HepG2 (cell line): ENCODE results near the gene ELF2. TPM values are rescaled to one million over a fixed set of nuclear protein-coding genes. Genes with fewer than 3 reads are reported as not detected.

Experiments
- ARID2 ChIP-seq: sonication (generic); formaldehyde crosslinking; IDR thresholded peaks from 2 replicates; pipeline ENCODE4 v1.8.1; 2022; ENCODE audit warnings: mild to moderate bottlenecking, missing genetic modification reagents, borderline replicate concordance
- CCDC6 ChIP-seq: sonication (generic); formaldehyde crosslinking; IDR thresholded peaks from 2 replicates; pipeline ENCODE4 v1.8.1; 2022; ENCODE audit warnings: mild to moderate bottlenecking, missing genetic modification reagents, moderate library complexity
- ERF ChIP-seq: IDR thresholded peaks from 2 replicates; pipeline ENCODE4 v1.6.1; 2018; ENCODE audit warnings: missing biosample characterization, missing genetic modification reagents
- ETV5 ChIP-seq: IDR thresholded peaks from 2 replicates; pipeline ENCODE4 v1.6.1; 2018; ENCODE audit warnings: missing biosample characterization, missing genetic modification reagents, inconsistent platforms, borderline replicate concordance
- FOXK1 ChIP-seq: sonication (generic); formaldehyde crosslinking; IDR thresholded peaks from 2 replicates; pipeline ENCODE4 v1.4.0; 2020; ENCODE audit warnings: low read depth, missing genetic modification reagents, borderline replicate concordance
- HMGA1 ChIP-seq: sonication (generic); formaldehyde crosslinking; conservative IDR thresholded peaks from 2 replicates; pipeline ENCODE4 v1.4.0; 2020; ENCODE audit warnings: missing genetic modification reagents
- NCOA2 ChIP-seq: sonication (generic); formaldehyde crosslinking; IDR thresholded peaks from 2 replicates; pipeline ENCODE4 v1.8.0; 2022; ENCODE audit warnings: inconsistent platforms
- PPARG ChIP-seq: conservative IDR thresholded peaks from 2 replicates; pipeline ENCODE4 v1.6.1; 2016; ENCODE audit warnings: missing biosample characterization, missing genetic modification reagents
- RXRB ChIP-seq: IDR thresholded peaks from 2 replicates; pipeline ENCODE4 v1.6.1; 2016; ENCODE audit warnings: borderline replicate concordance, missing genetic modification reagents, missing compliant biosample characterization
- SALL1 ChIP-seq: sonication (generic); formaldehyde crosslinking; IDR thresholded peaks from 2 replicates; pipeline ENCODE4 v1.8.0; 2022; ENCODE audit warnings: mild to moderate bottlenecking, missing genetic modification reagents
- SRF ChIP-seq: IDR thresholded peaks from 2 replicates; pipeline ENCODE4 v1.6.1; 2011; ENCODE audit warnings: mild to moderate bottlenecking, low read depth, low read length, moderate library complexity
- SRSF9 ChIP-seq: fragments of 200-400 bp; formaldehyde crosslinking; IDR thresholded peaks from 2 replicates; pipeline ENCODE4 v1.6.1; 2018; ENCODE audit warnings: borderline replicate concordance, mild to moderate bottlenecking, low read depth, low read length; ENCODE audit not compliant: insufficient read depth, poor library complexity, severe bottlenecking
- ZMYM4 ChIP-seq: sonication (generic); formaldehyde crosslinking; IDR thresholded peaks from 2 replicates; pipeline ENCODE4 v1.8.1; 2023; ENCODE audit warnings: mild to moderate bottlenecking, missing genetic modification reagents
- ZNF10 ChIP-seq: sonication (generic); formaldehyde crosslinking; IDR thresholded peaks from 2 replicates; pipeline ENCODE4 v1.4.0; 2020; ENCODE audit warnings: mild to moderate bottlenecking, low read depth, missing genetic modification reagents, borderline replicate concordance
- ZNF224 ChIP-seq: sonication (generic); formaldehyde crosslinking; IDR thresholded peaks from 2 replicates; pipeline ENCODE4 v1.5.0; 2020; ENCODE audit warnings: mild to moderate bottlenecking, missing genetic modification reagents
- ZNF616 ChIP-seq: sonication (generic); formaldehyde crosslinking; IDR thresholded peaks from 2 replicates; pipeline ENCODE4 v1.5.0; 2020; ENCODE audit warnings: low read depth, mild to moderate bottlenecking, missing genetic modification reagents
- ZNF746 ChIP-seq: sonication (generic); formaldehyde crosslinking; IDR thresholded peaks from 2 replicates; pipeline ENCODE4 v1.8.0; 2022; ENCODE audit warnings: mild to moderate bottlenecking, missing genetic modification reagents
- ZNF749 ChIP-seq: sonication (generic); formaldehyde crosslinking; IDR thresholded peaks from 2 replicates; pipeline ENCODE4 v1.8.0; 2022; ENCODE audit warnings: mild to moderate bottlenecking, missing genetic modification reagents, moderate library complexity, borderline replicate concordance
- ZNF792 ChIP-seq: IDR thresholded peaks from 2 replicates; pipeline ENCODE4 v1.6.1; 2016
- ZSCAN29 ChIP-seq: sonication (generic); formaldehyde crosslinking; conservative IDR thresholded peaks from 2 replicates; pipeline ENCODE4 v1.4.0; 2020; ENCODE audit warnings: mild to moderate bottlenecking, missing genetic modification reagents
- polyA plus RNA-seq, 8 experiments: library from polyadenylated mRNA; depleted of rRNA in 3 of 8; stranded (reverse) in 7 of 8; unstranded in 1 of 8; fragments of >200 nt; fragmentation: Illumina TruSeq in 4 of 8; extraction: Trizol in 4 of 8; gene quantifications; 2 replicates each; pipeline versions ENCODE4 v1.2.1 to v1.2.3, GENCODE V29; 2011 to 2016; ENCODE audit warnings: low read depth in 4 of 8, missing spikeins in 1 of 8, mixed read lengths in 1 of 8; ENCODE audit not compliant: insufficient read depth in 1 of 8
- total RNA-seq, 5 experiments: library from RNA; depleted of rRNA; stranded (reverse); fragments of >200 nt; fragmentation: Illumina TruSeq; extraction: Trizol; gene quantifications; 2 replicates each; pipeline ENCODE4 v1.2.3, GENCODE V29; 2016; ENCODE audit warnings: low read depth in 1 of 5
- TF ChIP-seq, protein P1 (sequence below): sonication (generic); formaldehyde crosslinking; conservative IDR thresholded peaks from 2 replicates; pipeline ENCODE4 v1.4.0; 2020; ENCODE audit warnings: missing genetic modification reagents
- TF ChIP-seq, protein P2 (sequence below): IDR thresholded peaks from 2 replicates; pipeline ENCODE4 v1.6.1; 2012; ENCODE audit warnings: low read length, improper control_type of control experiment
- TF ChIP-seq, protein P3 (sequence below): sonication (generic); formaldehyde crosslinking; IDR thresholded peaks from 2 replicates; pipeline ENCODE4 v1.5.0; 2020; ENCODE audit warnings: missing genetic modification reagents
- TF ChIP-seq, protein P4 (sequence below): IDR thresholded peaks from 2 replicates; pipeline ENCODE4 v1.6.1; 2016; ENCODE audit warnings: missing compliant biosample characterization, missing genetic modification reagents, borderline replicate concordance

The ELF2 gene
- total and polyA plus RNA-seq, 2 of the 13 experiments (the other 11 are each of a cell fraction or from before 2014, with no cell fraction given) = 28.6 to 35.4 TPM

DNA sequence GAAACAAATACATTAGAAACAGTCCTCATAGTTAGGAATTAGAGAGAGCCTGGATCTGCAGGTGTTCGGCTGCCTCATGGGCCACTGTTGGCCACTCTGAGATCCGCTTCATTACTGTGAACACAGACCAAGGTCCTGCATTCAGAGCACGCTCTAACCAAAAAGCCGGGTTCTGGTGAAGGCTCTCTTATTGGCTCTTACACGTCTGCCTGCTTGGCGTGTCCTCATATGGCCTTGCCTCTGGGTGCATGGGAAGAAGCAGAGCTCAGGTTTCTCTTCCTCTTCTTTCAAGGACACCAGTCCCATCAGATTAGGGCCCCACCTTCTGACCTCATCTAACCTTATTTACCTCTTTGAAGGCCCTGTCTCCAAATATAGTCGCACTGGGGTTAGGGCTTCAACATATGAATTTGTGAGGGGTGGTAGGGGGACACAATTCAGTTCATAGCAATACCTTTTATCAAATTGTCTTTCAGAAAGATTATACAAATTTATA is 37.1 kb upstream of the ELF2 start (continued):
- TF ChIP-seq PPARG (CRISPR knock-in tag) = peak; percentile 30; the same call in 1 of the 2 replicates
- peak; percentile 99 for TF ChIP-seq RXRB (CRISPR knock-in tag)
- peak; percentile 60; the same call in 1 of the 2 replicates for TF ChIP-seq NCOA2 (CRISPR knock-in tag)
- TF ChIP-seq, protein P1, sequence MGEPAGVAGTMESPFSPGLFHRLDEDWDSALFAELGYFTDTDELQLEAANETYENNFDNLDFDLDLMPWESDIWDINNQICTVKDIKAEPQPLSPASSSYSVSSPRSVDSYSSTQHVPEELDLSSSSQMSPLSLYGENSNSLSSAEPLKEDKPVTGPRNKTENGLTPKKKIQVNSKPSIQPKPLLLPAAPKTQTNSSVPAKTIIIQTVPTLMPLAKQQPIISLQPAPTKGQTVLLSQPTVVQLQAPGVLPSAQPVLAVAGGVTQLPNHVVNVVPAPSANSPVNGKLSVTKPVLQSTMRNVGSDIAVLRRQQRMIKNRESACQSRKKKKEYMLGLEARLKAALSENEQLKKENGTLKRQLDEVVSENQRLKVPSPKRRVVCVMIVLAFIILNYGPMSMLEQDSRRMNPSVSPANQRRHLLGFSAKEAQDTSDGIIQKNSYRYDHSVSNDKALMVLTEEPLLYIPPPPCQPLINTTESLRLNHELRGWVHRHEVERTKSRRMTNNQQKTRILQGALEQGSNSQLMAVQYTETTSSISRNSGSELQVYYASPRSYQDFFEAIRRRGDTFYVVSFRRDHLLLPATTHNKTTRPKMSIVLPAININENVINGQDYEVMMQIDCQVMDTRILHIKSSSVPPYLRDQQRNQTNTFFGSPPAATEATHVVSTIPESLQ (CRISPR knock-in tag) = no peak
- TF ChIP-seq SRSF9 = no peak
- TF ChIP-seq, protein P2, sequence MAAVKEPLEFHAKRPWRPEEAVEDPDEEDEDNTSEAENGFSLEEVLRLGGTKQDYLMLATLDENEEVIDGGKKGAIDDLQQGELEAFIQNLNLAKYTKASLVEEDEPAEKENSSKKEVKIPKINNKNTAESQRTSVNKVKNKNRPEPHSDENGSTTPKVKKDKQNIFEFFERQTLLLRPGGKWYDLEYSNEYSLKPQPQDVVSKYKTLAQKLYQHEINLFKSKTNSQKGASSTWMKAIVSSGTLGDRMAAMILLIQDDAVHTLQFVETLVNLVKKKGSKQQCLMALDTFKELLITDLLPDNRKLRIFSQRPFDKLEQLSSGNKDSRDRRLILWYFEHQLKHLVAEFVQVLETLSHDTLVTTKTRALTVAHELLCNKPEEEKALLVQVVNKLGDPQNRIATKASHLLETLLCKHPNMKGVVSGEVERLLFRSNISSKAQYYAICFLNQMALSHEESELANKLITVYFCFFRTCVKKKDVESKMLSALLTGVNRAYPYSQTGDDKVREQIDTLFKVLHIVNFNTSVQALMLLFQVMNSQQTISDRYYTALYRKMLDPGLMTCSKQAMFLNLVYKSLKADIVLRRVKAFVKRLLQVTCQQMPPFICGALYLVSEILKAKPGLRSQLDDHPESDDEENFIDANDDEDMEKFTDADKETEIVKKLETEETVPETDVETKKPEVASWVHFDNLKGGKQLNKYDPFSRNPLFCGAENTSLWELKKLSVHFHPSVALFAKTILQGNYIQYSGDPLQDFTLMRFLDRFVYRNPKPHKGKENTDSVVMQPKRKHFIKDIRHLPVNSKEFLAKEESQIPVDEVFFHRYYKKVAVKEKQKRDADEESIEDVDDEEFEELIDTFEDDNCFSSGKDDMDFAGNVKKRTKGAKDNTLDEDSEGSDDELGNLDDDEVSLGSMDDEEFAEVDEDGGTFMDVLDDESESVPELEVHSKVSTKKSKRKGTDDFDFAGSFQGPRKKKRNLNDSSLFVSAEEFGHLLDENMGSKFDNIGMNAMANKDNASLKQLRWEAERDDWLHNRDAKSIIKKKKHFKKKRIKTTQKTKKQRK = no peak
- TF ChIP-seq CCDC6 (CRISPR knock-in tag) = no peak
- 0 out of 2 replicates have a peak, but pooled peaks have one; percentile 43 for TF ChIP-seq ERF (CRISPR knock-in tag)
- peak; percentile 56 for TF ChIP-seq SALL1 (CRISPR knock-in tag)
- no peak for TF ChIP-seq ZNF224 (CRISPR knock-in tag)
- TF ChIP-seq FOXK1 = no peak
- TF ChIP-seq ZNF792 = 0 out of 2 replicates have a peak, but pooled peaks have one; percentile 17
- TF ChIP-seq ETV5 (CRISPR knock-in tag) = peak; percentile 18; the same call in 1 of the 2 replicates
- TF ChIP-seq SRF = peak; percentile 54; the same call in 1 of the 2 replicates
- TF ChIP-seq ZMYM4 = peak; percentile 58; the same call in 1 of the 2 replicates
- no peak for TF ChIP-seq ZNF749 (CRISPR knock-in tag)
- TF ChIP-seq, protein P3, sequence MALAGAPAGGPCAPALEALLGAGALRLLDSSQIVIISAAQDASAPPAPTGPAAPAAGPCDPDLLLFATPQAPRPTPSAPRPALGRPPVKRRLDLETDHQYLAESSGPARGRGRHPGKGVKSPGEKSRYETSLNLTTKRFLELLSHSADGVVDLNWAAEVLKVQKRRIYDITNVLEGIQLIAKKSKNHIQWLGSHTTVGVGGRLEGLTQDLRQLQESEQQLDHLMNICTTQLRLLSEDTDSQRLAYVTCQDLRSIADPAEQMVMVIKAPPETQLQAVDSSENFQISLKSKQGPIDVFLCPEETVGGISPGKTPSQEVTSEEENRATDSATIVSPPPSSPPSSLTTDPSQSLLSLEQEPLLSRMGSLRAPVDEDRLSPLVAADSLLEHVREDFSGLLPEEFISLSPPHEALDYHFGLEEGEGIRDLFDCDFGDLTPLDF = no peak
- no peak for TF ChIP-seq ZNF746 (CRISPR knock-in tag)
- peak; percentile 80; the same call in 1 of the 2 replicates for TF ChIP-seq ZSCAN29 (CRISPR knock-in tag)
- TF ChIP-seq ZNF10 (CRISPR knock-in tag) = no peak
- TF ChIP-seq, protein P4, sequence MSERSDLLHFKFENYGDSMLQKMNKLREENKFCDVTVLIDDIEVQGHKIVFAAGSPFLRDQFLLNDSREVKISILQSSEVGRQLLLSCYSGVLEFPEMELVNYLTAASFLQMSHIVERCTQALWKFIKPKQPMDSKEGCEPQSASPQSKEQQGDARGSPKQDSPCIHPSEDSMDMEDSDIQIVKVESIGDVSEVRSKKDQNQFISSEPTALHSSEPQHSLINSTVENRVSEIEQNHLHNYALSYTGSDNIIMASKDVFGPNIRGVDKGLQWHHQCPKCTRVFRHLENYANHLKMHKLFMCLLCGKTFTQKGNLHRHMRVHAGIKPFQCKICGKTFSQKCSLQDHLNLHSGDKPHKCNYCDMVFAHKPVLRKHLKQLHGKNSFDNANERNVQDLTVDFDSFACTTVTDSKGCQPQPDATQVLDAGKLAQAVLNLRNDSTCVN (CRISPR knock-in tag) = no peak
- no peak for TF ChIP-seq ARID2 (CRISPR knock-in tag)
- no peak for TF ChIP-seq HMGA1
- TF ChIP-seq ZNF616 = no peak
